Skeletal muscle satellite cell (primary cell): ENCODE data around the gene LPP.

Experiments
- H3K27me3 ChIP-seq: 2 replicates; pipeline ENCODE4 v1.7.0; 2013; ENCODE audit warnings: low read length; ENCODE audit not compliant: control insufficient read depth, insufficient read depth
- H3K36me3 ChIP-seq: 2 replicates; pipeline ENCODE4 v1.7.0; 2013; ENCODE audit warnings: mild to moderate bottlenecking, control low read depth, low read length; ENCODE audit not compliant: insufficient read depth
- H3K4me1 ChIP-seq: 2 replicates; pipeline ENCODE4 v1.7.0; 2013; ENCODE audit warnings: low read length; ENCODE audit not compliant: control insufficient read depth, insufficient read depth
- H3K4me2 ChIP-seq: 2 replicates; pipeline ENCODE4 v1.7.0; 2013; ENCODE audit warnings: mild to moderate bottlenecking, low read length
- H3K4me3 ChIP-seq: 2 replicates; pipeline ENCODE4 v1.7.0; 2013; ENCODE audit warnings: low read length
- H3K9ac ChIP-seq: 2 replicates; pipeline ENCODE4 v1.7.0; 2013; ENCODE audit warnings: mild to moderate bottlenecking, low read depth, low read length, moderate library complexity
- H3K9me3 ChIP-seq: replicated peaks from 2 replicates; pipeline ENCODE4 v1.7.0; 2013; ENCODE audit warnings: mild to moderate bottlenecking, control low read depth, low read length

The LPP gene

GRCh38 chr3:188401244-188401993 lies 247.5 kb downstream of the LPP start:
- no peaks in the 10 kb centered on the region for H3K4me1 ChIP-seq
- no peak overlapping the region for H3K9ac ChIP-seq
- no peak overlapping the region for H3K4me2 ChIP-seq
- H3K36me3 ChIP-seq: no peaks in the 10 kb centered on the region
- no peaks in the 10 kb centered on the region for H3K27me3 ChIP-seq
- no peak overlapping the region for H3K4me3 ChIP-seq
- H3K9me3 ChIP-seq: no peaks in the 10 kb centered on the region

GRCh38 chr3:188402229-188402628 lies 248.3 kb downstream of the LPP start:
- H3K4me3 ChIP-seq: no peak overlapping the region
- H3K27me3 ChIP-seq: no peaks in the 10 kb centered on the region
- no peaks in the 10 kb centered on the region for H3K36me3 ChIP-seq
- no peaks in the 10 kb centered on the region for H3K9me3 ChIP-seq
- peaks cover under 1% of the 10 kb centered on the region for H3K4me1 ChIP-seq
- no peak overlapping the region for H3K9ac ChIP-seq
- H3K4me2 ChIP-seq: no peak overlapping the region

- Histone ChIP-seq H3K4me3 (no peak overlapping the region), H3K4me1 (peaks cover 3% of the 10 kb centered on the region), H3K36me3 (no peaks in the 10 kb centered on the region), H3K9me3 (no peaks in the 10 kb centered on the region), H3K9ac (no peak overlapping the region), H3K27me3 (no peaks in the 10 kb centered on the region), H3K4me2 (no peak overlapping the region)
Measured at GRCh38 chr3:188403404-188403803, 249.4 kb downstream of the LPP start.

- Histone ChIP-seq H3K4me2 (no peak overlapping the region), H3K4me1 (peaks cover 3% of the 10 kb centered on the region), H3K36me3 (no peaks in the 10 kb centered on the region), H3K9me3 (no peaks in the 10 kb centered on the region), H3K27me3 (no peaks in the 10 kb centered on the region), H3K9ac (no peak overlapping the region), H3K4me3 (no peak overlapping the region)
Measured at GRCh38 chr3:188404124-188404523, 250.2 kb downstream of the LPP start.

- no peak overlapping the region for H3K9ac ChIP-seq
- H3K4me2 ChIP-seq: no peak overlapping the region
- no peak overlapping the region for H3K4me3 ChIP-seq
- no peaks in the 10 kb centered on the region for H3K9me3 ChIP-seq
- H3K4me1 ChIP-seq: peaks cover 3% of the 10 kb centered on the region
- no peaks in the 10 kb centered on the region for H3K27me3 ChIP-seq
- no peaks in the 10 kb centered on the region for H3K36me3 ChIP-seq
Measured at GRCh38 chr3:188404701-188405100, 250.7 kb downstream of the LPP start.

GRCh38 chr3:188407158-188407880 lies 253.4 kb downstream of the LPP start:
- Histone ChIP-seq H3K4me1 (peaks cover 3% of the 10 kb centered on the region), H3K4me2 (no peak overlapping the region), H3K27me3 (no peaks in the 10 kb centered on the region), H3K9me3 (no peaks in the 10 kb centered on the region), H3K4me3 (no peak overlapping the region), H3K9ac (no peak overlapping the region), H3K36me3 (no peaks in the 10 kb centered on the region)

- no peak overlapping the region for H3K4me3 ChIP-seq
- no peak overlapping the region for H3K9ac ChIP-seq
- no peak overlapping the region for H3K4me2 ChIP-seq
- peaks cover 3% of the 10 kb centered on the region for H3K4me1 ChIP-seq
- H3K9me3 ChIP-seq: no peaks in the 10 kb centered on the region
- H3K36me3 ChIP-seq: no peaks in the 10 kb centered on the region
- no peaks in the 10 kb centered on the region for H3K27me3 ChIP-seq
Measured at GRCh38 chr3:188408831-188409230, 254.9 kb downstream of the LPP start.

GRCh38 chr3:188411750-188412149 lies 257.8 kb downstream of the LPP start:
- Histone ChIP-seq H3K27me3 (no peaks in the 10 kb centered on the region), H3K4me2 (no peak overlapping the region), H3K4me1 (peaks cover 19% of the 10 kb centered on the region), H3K9me3 (no peaks in the 10 kb centered on the region), H3K4me3 (no peak overlapping the region), H3K9ac (no peak overlapping the region), H3K36me3 (no peaks in the 10 kb centered on the region)

- Histone ChIP-seq H3K4me1 (peaks cover 16% of the 10 kb centered on the region), H3K4me2 (no peak overlapping the region), H3K9me3 (no peaks in the 10 kb centered on the region), H3K9ac (no peak overlapping the region), H3K36me3 (no peaks in the 10 kb centered on the region), H3K27me3 (no peaks in the 10 kb centered on the region), H3K4me3 (no peak overlapping the region)
Measured at GRCh38 chr3:188415196-188415595, 261.2 kb downstream of the LPP start.

GRCh38 chr3:188416041-188416440 lies 262.1 kb downstream of the LPP start:
- no peak overlapping the region for H3K4me2 ChIP-seq
- no peak overlapping the region for H3K4me3 ChIP-seq
- H3K27me3 ChIP-seq: no peaks in the 10 kb centered on the region
- H3K36me3 ChIP-seq: no peaks in the 10 kb centered on the region
- H3K9me3 ChIP-seq: no peaks in the 10 kb centered on the region
- peaks cover 23% of the 10 kb centered on the region for H3K4me1 ChIP-seq
- no peak overlapping the region for H3K9ac ChIP-seq

- no peak overlapping the region for H3K4me2 ChIP-seq
- H3K27me3 ChIP-seq: no peaks in the 10 kb centered on the region
- no peaks in the 10 kb centered on the region for H3K9me3 ChIP-seq
- H3K36me3 ChIP-seq: no peaks in the 10 kb centered on the region
- no peak overlapping the region for H3K9ac ChIP-seq
- no peak overlapping the region for H3K4me3 ChIP-seq
- peaks cover 34% of the 10 kb centered on the region for H3K4me1 ChIP-seq
Measured at GRCh38 chr3:188417271-188417696, 263.3 kb downstream of the LPP start.

- Histone ChIP-seq H3K36me3 (no peaks in the 10 kb centered on the region), H3K9me3 (no peaks in the 10 kb centered on the region), H3K27me3 (no peaks in the 10 kb centered on the region), H3K4me1 (peaks cover 38% of the 10 kb centered on the region), H3K9ac (no peak overlapping the region), H3K4me2 (no peak overlapping the region), H3K4me3 (no peak overlapping the region)
Measured at GRCh38 chr3:188417766-188418165, 263.8 kb downstream of the LPP start.
